KMS-11 (cell line): ENCODE results near the gene ASB17.
A peak's percentile ranks its signal among the peaks of the same experiment; 100 is the strongest.
"Not testable (repeated sequence)": the region's sequence is repeated elsewhere in the genome, so short reads cannot be mapped to it uniquely, and the experiment has no call there.

ENCODE experiments used
- H2AFZ ChIP-seq: fragments of 200-600 bp; sonication (generic); 2 replicates; pipeline ENCODE4 v1.6.1; 2016; ENCODE audit warnings: antibody characterized with exemption, mixed run types, low read depth
- H3K27ac ChIP-seq: fragments of 200-600 bp; sonication (generic); 2 replicates; pipeline ENCODE4 v1.6.1; 2016; ENCODE audit warnings: mild to moderate bottlenecking, mixed run types
- H3K27me3 ChIP-seq: fragments of 200-600 bp; sonication (generic); 2 replicates; pipeline ENCODE4 v1.6.1; 2017; ENCODE audit warnings: mild to moderate bottlenecking, low read depth, mixed run types, moderate library complexity; ENCODE audit not compliant: insufficient read depth
- H3K36me3 ChIP-seq: fragments of 200-600 bp; sonication (generic); 2 replicates; pipeline ENCODE4 v1.6.1; 2017; ENCODE audit warnings: mild to moderate bottlenecking, mixed run types; ENCODE audit not compliant: insufficient read depth
- H3K4me1 ChIP-seq: fragments of 200-600 bp; sonication (generic); 2 replicates; pipeline ENCODE4 v1.6.1; 2016; ENCODE audit warnings: mild to moderate bottlenecking, low read depth, mixed run types; ENCODE audit not compliant: poor library complexity, severe bottlenecking
- H3K4me2 ChIP-seq: fragments of 200-600 bp; sonication (generic); 2 replicates; pipeline ENCODE4 v1.7.0; 2016; ENCODE audit warnings: mild to moderate bottlenecking, mixed run types
- H3K4me3 ChIP-seq: fragments of 200-600 bp; sonication (generic); IDR thresholded peaks from 2 replicates; pipeline ENCODE4 v1.6.1; 2017; ENCODE audit warnings: low read depth, low read length, mixed read lengths; ENCODE audit not compliant: insufficient read depth
- H3K79me2 ChIP-seq: fragments of 200-600 bp; sonication (generic); 2 replicates; pipeline ENCODE4 v1.6.1; 2016; ENCODE audit warnings: low read depth, mixed run types; ENCODE audit not compliant: insufficient read depth
- H3K9ac ChIP-seq: fragments of 200-600 bp; sonication (generic); 2 replicates; pipeline ENCODE4 v1.6.1; 2016; ENCODE audit warnings: mild to moderate bottlenecking, mixed run types
- H4K20me1 ChIP-seq: fragments of 200-600 bp; sonication (generic); 2 replicates; pipeline ENCODE4 v1.6.1; 2016; ENCODE audit warnings: mild to moderate bottlenecking, mixed run types; ENCODE audit not compliant: insufficient read depth
- TF ChIP-seq, protein P1 (sequence below): fragments of 200-600 bp; sonication (generic); conservative IDR thresholded peaks from 2 replicates; pipeline ENCODE4 v1.6.1; 2017; ENCODE audit warnings: low read depth, mild to moderate bottlenecking, antibody characterized with exemption, low read length, moderate library complexity, mixed read lengths

Gene ASB17

DNA sequence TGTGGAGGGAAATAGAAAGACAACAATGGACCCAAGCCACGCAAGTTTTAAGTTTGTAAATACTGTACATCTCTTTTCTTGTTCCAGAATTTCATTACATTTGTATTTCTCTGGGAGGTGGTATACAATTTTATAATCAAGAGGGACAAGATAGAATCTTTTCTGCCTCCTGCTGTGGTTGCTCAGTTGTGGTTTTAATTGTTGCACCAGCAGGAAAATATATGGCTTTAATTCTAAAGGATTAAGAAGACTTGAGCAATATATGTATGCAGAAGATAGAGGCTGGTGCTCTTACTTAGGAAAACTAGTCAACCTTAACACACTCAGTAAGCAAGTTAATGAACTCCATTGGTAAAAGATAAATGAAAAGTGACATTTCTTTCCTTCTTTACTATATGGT lies 19.8 kb upstream of the ASB17 start:
- Histone ChIP-seq H3K4me1 (peaks cover 8% of the 10 kb centered on the region), H3K4me2 (no peak overlapping the region), H3K27ac (no peak overlapping the region), H3K9ac (no peak overlapping the region), H3K4me3 (no peak overlapping the region), H3K79me2 (no peaks in the 10 kb centered on the region), H4K20me1 (no peaks in the 10 kb centered on the region), H3K27me3 (no peaks in the 10 kb centered on the region), H3K36me3 (no peaks in the 10 kb centered on the region), H2AFZ (no peak overlapping the region)
- TF ChIP-seq, protein P1, sequence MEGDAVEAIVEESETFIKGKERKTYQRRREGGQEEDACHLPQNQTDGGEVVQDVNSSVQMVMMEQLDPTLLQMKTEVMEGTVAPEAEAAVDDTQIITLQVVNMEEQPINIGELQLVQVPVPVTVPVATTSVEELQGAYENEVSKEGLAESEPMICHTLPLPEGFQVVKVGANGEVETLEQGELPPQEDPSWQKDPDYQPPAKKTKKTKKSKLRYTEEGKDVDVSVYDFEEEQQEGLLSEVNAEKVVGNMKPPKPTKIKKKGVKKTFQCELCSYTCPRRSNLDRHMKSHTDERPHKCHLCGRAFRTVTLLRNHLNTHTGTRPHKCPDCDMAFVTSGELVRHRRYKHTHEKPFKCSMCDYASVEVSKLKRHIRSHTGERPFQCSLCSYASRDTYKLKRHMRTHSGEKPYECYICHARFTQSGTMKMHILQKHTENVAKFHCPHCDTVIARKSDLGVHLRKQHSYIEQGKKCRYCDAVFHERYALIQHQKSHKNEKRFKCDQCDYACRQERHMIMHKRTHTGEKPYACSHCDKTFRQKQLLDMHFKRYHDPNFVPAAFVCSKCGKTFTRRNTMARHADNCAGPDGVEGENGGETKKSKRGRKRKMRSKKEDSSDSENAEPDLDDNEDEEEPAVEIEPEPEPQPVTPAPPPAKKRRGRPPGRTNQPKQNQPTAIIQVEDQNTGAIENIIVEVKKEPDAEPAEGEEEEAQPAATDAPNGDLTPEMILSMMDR, result no peak

DNA sequence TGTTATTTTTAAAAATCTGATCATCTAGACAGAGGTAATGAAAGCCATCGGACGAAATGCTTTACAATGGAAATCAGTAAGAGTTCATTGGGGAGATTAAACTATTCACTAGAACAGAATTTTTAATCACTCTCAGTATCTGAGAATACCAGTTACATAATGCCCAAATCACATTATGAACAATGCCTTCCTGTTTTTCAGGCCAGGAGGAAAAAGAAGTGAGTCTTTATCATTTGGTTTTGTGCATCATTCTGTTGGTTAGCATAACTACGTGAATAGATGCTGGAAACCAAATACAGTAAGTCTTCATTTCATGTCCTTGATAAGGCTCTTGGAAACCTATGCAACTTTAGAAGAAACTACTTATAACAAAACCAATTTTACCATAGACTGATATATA lies 18.0 kb upstream of the ASB17 start:
- TF ChIP-seq, protein P1, result no peak
- Histone ChIP-seq H3K36me3 (no peaks in the 10 kb centered on the region), H3K79me2 (no peaks in the 10 kb centered on the region), H3K4me3 (no peak overlapping the region), H3K9ac (no peak overlapping the region), H2AFZ (no peak overlapping the region), H3K4me1 (peaks cover 8% of the 10 kb centered on the region), H3K27ac (no peak overlapping the region), H3K4me2 (no peak overlapping the region), H4K20me1 (no peaks in the 10 kb centered on the region), H3K27me3 (no peaks in the 10 kb centered on the region)

DNA sequence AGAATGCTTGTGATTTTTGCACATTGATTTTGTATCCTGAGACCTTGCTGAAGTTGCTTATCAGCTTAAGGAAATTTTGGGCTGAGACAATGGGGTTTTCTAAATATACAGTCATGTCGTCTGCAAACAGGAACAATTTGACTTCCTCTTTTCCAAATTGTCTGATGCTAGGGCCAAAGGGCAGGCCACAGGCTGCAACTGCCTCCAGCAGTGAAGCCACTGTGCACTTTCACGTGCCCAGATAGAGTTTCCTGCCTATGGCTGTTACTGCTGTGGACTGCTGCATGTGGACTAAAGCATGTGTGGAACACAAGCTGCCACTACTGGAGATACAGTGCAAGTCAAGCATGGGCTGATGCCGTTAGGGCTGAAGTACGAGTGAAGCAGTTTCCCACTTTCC lies 10.8 kb upstream of the ASB17 start:
- not testable (repeated sequence) for H3K9ac ChIP-seq, H3K79me2 ChIP-seq, H2AFZ ChIP-seq, H3K27me3 ChIP-seq, H3K4me2 ChIP-seq, H3K27ac ChIP-seq, H3K36me3 ChIP-seq, H3K4me1 ChIP-seq, H4K20me1 ChIP-seq, H3K4me3 ChIP-seq

DNA sequence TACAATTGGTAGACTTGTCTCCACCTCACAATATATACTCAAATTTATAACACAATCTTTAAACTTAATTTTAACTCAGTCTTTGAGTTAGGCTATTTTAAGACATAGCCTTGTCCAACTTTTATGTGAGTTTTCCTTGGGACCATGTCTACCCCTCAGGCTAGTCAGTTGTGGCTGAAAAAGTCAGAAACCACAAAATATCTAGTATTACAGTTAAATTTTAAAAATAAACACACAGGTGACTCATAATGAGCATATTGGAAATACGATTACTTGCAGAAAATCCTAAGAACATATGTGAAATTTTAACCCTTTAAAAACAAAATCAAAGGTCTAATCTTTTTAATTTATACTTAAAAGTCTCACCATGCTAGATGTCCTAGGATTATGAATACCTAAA lies 4.8 kb upstream of the ASB17 start:
- H3K9ac ChIP-seq, result no peak overlapping the region
- peak overlapping the region; percentile 31; the same call in 1 of the 2 replicates for H3K4me2 ChIP-seq
- no peak overlapping the region for H3K4me3 ChIP-seq
- H4K20me1 ChIP-seq, result no peaks in the 10 kb centered on the region
- no peak overlapping the region for H2AFZ ChIP-seq
- no peaks in the 10 kb centered on the region for H3K79me2 ChIP-seq
- TF ChIP-seq, protein P1, result no peak
- no peaks in the 10 kb centered on the region for H3K27me3 ChIP-seq
- peak overlapping the region; percentile 19; the same call in 1 of the 2 replicates for H3K27ac ChIP-seq
- peaks cover 31% of the 10 kb centered on the region for H3K4me1 ChIP-seq
- no peaks in the 10 kb centered on the region for H3K36me3 ChIP-seq

DNA sequence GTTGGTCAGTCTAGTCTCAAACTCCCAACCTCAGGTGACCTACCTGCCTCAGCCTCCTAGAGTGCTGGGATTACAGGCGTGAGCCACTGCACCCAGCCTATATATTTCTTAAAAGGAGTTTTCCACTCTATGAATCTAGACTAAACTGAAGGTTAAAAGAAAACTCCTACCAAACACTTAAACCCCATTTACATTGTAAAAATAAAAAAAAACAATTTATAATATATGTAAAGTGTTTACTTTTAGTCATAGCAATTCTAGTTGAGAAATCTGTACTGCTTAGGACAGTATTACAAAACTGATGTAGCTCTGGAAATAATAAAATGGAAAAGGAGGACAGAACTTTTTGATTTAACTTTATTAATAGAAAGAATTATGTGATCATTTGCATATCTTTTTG lies 9.5 kb downstream of the ASB17 start:
- no peaks in the 10 kb centered on the region for H3K4me1 ChIP-seq
- H3K4me2 ChIP-seq, result no peak overlapping the region
- H3K27me3 ChIP-seq, result no peaks in the 10 kb centered on the region
- H4K20me1 ChIP-seq, result no peaks in the 10 kb centered on the region
- H3K79me2 ChIP-seq, result no peaks in the 10 kb centered on the region
- no peak overlapping the region for H3K4me3 ChIP-seq
- H3K27ac ChIP-seq, result no peak overlapping the region
- no peak overlapping the region for H3K9ac ChIP-seq
- TF ChIP-seq, protein P1, result no peak
- no peaks in the 10 kb centered on the region for H3K36me3 ChIP-seq
- H2AFZ ChIP-seq, result no peak overlapping the region
